Left forelimb (tissue), 1 donor: Measurements from ENCODE around the gene UTF1.
"Not testable (repeated sequence)": the region's sequence is repeated elsewhere in the genome, so short reads cannot be mapped to it uniquely, and the experiment has no call there.

Experiments
- DNase-seq: peaks from one replicate; pipeline ENCODE4 v3.0.0-alpha.2; 2018; ENCODE audit warnings: low spot score

Gene UTF1

DNA sequence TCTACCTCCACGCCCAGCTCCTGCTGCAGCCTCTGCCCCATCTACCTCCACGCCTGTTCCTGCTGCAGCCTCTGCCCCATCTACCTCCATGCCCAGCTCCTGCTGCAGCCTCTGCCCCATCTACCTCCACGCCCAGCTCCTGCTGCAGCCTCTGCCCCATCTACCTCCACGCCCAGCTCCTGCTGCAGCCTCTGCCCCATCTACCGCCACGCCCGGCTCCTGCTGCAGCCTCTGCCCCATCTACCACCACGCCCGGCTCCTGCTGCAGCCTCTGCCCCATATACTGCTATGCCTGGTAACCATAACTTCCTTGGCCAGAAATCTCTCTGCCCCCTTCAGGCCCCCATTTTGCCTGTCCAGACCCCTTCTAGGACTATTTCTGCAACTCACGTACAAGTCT lies 35.0 kb downstream of the UTF1 start:
- not testable (repeated sequence) for DNase-seq

DNA sequence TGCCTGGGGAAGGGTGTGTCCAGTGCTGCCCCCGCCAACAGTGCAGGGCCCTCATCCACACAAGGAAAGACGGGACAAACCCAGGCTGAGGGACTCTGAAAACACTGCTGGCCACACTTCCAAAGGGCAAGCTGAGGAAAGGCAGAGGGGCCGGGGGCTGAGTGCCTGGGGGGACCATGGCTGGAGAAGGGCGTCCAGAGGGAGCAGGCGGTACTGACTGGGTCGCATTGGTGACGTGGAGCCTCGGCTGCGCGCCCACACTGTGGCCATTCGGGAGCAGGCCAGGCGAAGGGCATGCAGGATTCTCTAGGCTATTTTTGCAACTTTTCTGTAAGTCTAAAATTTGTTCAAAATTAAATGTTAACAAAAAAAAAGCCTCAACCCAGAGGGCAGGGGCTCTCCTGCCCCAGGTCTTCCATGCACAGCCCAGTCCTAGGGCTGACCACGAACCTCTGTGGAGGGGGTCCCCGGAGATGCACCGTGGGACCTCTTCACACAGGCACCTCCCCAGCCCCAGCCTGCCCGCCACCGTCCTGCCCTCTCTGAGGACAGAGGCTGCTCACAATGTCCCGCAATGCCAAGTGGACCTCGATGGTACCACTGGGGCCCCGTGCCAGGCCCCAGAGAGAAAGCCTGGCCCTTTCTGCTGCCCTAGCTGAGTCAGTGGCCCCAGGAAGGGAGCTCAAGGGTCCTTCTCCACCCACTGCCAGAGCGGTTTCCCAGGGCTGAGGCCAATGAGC lies 36.2 kb downstream of the UTF1 start:
- DNase-seq: no peak

DNA sequence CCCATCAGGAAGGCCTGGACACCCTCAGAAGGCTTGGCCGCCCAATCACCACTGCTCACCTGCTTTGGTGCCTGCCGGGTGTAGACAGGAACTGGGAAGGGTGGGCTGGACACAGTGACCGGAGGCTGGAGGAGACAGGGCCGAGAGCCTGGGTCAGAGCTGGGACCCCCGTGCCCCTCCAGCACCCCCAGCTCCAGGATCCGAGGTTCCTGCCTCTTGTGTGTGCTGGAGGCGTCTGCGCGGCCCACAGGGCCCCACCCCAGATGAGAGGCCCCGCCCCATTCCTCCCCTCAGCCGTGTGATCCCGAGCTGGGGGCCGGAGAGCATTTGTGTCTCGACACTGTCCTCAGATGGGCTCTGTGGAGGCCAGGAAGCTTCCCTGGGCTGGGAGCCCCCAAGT lies 37.3 kb downstream of the UTF1 start:
- DNase-seq: no peak

DNA sequence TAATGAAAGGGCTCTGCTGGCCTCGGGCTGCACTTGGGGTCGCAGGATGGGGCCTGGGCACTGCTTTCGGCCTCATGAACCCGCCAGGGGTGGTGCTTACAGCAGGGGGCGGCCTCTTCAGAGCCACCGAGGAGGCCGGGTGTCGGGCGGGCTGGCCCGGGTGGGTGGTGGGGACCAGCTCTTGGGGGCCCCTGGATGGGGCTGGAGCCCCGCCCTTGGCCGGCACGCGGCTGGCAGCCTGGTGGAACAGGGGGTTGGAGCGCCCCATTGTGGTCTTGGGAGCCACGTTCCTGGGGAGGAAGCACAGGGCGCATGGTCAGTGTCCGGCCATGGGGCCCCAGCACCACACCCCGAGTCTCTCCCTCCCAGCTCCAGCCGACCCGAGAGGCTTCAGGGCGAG lies 37.8 kb downstream of the UTF1 start:
- DNase-seq: no peak

DNA sequence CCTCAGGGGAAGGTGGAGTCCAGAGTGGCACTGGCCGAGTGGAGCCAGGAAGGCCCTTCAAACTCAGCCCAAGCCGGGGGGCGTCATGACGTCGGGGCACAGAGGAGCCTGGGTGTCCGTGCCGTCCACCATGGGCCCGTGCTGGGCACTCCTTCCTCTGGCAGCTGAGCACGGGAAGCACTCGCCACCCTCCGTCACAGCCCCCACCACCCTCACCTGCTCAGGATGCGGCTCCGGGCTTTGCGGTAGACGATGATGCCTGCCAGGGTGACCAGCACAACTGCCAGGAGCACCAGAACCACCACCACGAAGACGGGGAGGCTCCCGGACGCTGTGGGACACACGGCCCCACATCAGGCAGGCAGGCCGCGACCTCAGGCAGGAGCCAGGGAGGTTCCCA lies 38.5 kb downstream of the UTF1 start:
- no peak for DNase-seq

DNA sequence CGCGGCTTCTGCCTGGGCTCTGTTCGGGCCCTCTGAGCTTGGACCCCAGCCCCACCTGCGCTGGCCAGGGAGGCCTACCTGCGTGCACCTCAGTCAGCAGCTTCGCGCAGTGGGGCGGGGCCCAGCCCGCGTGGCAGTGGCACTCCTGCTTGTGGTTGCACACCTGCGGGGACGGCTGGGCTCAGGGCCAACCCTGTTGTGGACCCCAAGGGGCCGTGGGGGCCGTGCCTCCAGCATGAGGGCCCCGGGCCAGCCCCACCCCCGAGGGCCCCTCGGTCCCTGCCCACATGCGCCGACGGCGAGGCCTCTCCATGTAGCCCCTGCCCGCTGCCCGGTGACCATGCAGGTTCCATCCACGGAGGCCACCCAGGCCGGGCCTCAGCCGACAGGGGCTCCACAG lies 39.4 kb downstream of the UTF1 start:
- DNase-seq: no peak

DNA sequence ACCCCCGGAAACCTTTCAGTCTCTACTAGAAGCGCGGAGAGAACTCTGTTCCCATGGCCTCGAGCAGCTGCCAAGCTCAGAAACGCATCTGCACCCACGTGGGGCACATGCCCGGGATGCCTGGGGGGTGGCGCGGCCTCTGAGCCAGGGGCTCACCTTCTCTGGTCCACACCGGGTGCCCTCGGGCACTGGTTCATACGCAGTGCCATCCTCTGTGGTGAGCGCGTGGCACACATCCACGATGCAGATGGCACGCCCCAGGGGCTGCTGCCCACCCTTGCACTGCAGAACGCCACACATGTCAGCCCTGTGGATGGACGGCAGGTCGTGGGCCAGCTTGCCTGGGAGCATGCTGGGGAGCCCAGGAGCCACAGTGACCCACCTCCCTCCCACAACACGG lies 40.2 kb downstream of the UTF1 start:
- DNase-seq: no peak

DNA sequence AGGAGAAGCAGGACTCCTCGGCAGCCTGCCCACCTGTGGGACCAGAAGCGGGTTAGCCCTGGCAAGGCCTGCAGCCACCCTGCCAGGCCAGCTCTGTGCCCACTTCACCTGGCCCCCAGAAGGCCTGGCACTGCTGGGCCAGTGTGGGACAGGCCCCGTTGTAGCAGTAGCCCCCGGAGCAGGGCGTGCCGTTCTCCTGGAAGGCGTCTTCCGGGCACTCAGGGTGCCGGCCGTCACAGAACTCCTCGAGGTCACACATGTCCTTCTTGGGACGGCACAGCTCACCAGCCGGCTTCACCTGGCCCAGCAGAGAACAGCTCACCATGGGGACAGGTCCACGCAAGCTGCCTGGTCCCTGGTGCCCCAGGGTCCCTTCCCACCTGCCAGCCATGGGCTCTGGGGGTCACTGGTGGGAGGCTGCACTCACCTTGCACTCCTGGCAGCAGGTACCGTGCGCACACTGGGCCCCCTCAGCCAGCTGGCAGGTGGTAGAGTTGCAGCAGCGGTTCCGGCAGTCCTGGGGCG lies 40.8 kb downstream of the UTF1 start:
- DNase-seq: no peak

DNA sequence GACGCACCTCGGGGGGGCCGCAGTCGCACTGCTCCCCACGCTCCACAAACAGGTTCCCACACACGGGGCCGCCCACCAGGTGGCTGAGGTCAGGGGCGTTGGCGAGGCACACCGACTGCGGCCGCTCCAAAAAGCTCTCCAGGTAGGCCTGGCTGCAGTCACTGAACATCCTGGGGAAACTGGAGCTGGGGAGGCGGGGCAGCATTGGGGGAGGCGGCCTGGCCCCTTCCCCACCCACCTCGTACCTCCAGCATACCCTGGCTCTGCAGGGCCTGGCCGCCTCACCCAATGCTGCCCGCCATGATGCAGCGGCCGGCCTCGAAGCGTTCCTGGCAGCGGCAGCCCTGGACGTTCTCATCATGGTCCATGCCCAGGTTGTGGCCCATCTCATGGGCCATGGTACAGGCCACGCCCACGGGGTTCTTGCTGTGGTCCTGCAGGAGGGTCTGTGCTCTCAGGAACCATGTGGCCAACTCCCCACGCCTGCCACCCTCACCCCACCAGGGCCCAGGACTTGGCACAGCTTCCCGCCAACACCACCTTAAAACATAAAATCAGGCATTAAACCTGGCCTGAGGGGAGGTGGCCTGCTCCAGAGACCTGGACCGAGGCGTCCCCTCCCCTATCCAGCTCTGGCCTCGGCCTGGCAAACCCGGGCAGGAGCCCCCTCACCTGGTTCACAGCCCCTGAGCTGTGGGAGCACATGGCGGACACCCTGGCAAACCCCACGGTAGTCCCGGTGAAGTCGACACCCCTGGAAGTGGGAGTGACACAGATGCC lies 41.7 kb downstream of the UTF1 start:
- DNase-seq: no peak

DNA sequence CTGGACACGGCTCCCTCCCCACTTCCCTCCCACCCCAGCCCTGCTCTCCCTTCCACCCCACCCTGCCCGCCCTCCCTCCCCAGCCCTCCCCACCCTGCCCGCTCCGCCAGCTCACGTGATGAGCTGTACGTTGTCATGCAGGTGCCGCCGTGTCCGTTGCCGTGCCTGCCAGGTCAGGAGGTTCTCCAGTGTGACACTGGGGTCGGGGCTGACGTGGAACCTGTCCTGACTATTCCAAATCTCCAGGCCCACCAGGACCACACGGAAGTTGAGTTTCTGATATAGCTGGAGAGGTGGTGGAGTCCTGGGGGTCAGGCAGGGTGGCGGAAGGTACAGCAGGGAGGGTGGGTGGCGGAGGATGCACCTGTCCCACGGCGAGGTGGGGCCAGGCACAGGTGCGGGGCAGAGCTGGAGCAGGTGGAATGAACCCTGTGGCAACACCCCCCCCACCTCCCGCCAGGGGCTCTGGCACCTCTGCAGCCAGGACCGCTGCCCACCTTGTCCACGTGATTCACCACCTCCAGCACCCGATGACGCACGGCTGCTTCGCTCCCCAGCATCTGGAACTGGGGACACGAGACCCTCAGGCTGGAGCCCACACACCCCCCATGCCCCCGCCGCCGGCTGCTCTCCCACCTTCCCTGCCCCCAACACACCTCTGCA lies 42.4 kb downstream of the UTF1 start:
- no peak for DNase-seq

DNA sequence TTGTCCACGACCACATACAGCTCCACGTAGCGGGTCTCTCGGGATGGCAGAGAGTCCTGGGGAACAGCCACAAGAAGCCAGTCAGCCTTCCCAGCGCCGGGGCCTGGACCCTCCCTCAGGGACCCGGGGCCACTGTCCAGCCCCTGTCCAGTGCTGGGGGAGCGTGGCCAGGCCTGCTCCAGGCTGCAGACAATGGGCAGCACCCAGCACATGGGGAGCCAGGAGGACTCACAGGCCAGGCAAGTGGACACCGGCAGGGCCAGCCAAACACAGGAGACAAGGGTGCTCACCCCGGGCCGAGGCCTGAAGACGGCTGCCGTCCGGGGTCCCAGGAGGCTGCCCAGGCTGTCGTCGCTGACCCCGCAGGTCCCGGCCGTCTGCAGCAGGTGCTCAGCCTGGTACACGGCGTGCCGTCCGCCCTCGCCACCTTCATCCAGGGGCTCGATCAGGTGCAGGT lies 43.0 kb downstream of the UTF1 start:
- DNase-seq: no peak

DNA sequence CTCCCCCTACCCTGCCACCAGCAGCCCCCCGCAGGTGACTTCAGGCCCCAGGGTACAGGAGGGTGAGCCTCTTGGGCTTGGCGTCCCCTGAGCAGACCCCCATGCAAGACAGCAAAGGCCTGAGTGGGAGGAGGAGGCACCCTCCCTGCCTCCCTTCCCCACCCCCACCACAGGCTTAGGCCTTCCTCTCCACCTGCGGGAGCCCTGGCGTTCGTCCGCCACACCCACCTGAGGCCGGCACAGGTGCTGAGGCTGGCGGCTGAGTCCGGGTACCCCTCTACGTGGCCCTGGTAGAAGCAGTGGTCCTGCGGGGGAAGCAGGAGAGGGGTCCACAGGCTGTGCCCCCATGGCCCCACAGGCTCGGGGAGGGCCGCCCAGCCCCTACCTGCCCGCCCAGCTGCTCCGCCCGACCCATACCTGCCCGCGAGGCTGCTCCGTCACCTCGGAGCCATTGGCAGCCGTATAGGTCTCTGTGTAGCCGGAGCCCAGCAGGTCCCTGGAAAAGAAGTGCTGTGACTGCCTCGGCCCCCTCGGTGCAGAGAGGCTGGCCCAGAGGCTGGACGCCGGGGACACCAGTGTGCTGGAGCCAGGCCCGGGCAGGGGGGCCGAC lies 43.6 kb downstream of the UTF1 start:
- DNase-seq: no peak

DNA sequence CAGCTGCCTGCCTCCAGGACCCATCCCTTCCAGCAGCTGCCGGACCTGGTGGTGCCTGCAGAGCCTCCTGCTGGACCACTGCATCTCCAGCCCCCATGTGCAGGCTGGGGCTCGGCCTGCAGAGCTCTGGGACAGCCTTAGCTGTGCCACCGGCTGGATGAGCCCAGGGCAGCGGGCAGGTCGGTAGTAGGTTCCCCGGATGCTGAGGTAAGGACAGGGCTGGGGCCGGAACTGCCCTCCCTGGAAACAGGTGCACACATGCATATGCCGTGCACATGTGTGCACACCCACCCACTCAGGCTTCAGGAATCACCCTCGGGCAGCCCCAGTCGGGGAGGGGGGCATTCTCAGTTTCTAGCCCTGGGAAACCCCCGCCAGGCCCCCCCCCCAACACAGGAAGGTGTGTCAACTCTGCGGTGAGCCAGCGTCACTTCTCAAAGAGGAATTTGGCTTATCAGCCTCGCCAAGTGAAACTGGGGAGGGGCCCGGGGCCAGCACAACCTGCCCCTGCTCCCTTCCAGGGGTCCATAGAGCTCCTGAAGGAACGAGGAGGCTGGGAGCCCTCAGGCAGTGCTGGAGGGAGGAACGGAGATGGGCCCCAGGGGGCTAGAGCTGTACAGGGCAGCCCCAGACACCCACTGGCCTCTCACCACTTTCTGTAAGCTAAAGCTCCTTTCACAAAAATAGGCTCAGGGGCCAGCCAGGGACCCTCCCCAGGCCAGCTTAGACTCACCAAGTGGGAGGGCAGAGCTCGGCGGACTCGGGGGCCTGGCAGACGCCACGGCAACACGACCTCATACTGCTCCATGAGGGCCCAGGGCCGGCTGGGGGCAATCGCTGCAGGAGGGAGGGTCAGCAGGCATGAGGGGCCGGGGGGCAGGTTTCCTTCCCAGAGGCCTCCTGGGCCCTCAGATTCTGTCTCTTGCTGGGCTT lies 45.0 kb downstream of the UTF1 start:
- DNase-seq: no peak

DNA sequence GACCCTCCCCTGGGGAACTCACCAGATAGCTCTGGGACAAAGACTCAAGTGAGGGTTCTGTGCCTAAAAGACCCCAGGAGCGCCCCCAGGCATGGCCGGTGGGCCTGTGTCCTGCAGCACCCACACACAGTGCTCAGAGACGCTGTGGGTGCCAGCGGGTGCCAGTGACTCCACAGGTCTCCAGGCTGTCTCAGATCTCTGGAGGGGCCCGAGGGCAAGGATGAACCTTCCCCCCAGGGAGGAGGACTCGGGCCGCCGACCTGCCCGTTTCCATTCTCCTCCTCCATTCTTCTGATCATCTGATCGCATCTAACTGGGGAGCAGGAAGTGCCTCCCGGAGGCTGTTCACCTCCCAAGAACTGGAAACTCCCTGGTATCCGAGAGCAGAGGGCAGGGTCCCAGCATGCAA lies 45.7 kb downstream of the UTF1 start:
- no peak for DNase-seq

DNA sequence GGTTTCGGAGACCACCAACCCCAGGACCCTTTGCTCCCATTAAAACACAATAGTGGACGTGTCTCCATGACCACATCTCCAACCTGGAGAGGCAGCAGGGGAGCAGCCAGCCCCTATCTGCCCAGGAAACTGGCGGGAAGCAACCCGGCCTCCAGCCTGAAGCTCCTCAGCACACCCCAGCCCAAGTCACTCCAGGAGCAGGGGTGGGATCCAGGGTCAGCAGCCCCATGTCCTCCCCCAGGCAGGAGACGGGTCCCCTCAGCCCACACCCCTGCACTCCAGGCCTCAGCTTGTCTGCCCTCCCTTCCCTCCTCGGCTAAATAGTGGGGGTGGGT lies 46.0 kb downstream of the UTF1 start:
- no peak for DNase-seq

DNA sequence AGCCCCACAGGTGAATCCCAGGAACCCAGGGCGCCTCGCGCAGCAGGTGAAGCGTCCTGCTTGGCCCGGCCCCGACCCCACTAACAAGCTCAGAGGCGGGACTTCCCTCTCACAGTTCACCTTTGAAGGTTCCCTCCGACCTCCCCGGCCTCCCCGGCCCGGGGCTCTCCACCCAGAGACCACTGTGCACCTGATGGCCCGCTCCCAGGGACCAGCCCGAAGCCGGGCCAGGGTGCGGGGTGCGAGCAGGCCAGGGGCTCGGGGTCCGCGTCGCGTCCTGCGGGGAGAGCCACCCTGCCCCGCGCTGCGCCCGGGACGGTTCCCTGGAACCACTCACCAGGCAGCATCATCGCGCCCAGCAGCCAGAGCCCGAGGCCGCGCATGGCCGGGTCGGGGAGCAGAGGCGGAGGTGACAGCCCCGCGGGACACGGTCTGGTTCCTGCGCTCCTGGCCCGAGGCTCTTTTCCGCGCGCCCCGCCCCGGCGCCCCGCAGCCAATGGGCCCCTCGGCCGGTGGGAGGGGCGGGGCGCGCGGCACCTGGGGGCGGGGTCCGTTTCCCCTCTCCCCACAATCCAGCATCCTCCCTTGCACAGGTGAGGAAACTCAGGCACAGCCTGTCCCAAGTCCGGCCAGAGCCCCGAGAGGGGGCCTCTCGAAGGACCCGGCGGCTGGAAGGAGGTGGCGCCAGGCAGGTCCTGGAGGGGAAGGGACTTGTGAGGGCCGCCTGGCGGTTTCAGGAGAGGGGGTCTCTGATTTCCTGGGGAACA lies 46.6 kb downstream of the UTF1 start, which contains the start of gene ADAM8:
Gene ADAM8, minus strand, starts transcription at position 434 of the 767 bp plus-strand sequence. Its CDS starts 51 bp downstream, at position 383.
- no peak for DNase-seq

DNA sequence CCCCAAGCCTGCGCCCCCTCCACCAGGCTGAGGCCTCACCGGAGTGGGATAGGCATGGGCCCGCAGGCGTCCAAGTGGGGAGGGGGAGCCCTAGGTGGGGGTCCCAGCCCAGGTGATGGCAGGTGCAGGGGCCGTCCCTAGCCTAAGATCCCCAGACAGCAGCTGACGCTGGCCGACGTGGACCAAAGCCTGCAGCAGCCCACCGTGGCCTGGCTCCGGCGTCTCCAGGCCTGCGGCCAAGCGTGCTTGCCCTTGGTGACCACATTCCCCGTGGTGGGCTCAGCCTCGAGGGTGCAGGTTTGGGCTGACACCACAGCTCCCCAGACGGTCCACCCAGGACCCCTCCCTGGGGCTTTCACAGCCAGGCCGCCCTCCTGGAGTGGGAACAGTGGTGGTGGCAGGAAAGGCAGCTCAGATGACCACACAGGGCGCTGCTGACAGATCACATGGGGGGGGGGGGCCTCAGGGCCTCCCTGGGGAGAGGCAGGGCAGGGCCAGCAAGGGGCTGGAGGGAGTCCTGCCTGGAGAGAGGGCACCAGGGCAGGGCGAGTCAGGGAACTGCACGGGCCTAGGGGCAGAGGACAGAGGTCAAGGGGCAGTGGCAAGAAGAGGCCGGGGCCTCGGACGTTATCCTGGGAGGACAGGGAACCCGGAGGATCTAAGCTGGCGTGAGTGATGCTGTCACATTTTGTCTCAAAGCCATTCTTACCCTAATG lies 47.4 kb downstream of the UTF1 start:
- DNase-seq: no peak

DNA sequence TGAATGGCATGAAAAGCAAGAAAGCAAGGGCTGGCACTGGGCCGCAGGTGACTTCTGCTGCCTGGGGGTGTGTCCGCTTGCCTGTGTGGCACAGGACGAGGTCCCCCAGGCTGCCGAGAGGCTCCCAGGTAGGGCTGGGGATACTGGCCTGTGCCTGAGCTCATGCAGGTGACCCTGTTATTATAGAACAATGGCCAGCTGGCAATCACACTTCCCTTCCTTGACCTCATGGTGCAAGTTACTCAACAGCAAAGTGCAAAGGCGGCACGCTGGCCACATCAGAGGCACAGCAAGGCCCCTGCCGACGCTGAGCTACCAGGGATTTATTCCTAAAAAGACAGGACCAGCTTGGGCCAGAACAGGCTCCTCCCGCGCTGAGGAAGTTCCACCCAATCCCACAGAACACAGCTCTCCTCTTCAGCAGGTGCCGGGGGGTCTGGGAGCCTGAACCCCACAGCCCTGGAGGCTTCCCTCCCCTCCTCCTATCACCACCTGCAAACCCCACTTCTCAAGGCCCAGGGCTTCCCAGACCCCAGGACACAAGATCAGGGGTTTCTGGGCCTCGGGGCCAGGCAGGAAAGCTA lies 48.1 kb downstream of the UTF1 start:
- no peak for DNase-seq

DNA sequence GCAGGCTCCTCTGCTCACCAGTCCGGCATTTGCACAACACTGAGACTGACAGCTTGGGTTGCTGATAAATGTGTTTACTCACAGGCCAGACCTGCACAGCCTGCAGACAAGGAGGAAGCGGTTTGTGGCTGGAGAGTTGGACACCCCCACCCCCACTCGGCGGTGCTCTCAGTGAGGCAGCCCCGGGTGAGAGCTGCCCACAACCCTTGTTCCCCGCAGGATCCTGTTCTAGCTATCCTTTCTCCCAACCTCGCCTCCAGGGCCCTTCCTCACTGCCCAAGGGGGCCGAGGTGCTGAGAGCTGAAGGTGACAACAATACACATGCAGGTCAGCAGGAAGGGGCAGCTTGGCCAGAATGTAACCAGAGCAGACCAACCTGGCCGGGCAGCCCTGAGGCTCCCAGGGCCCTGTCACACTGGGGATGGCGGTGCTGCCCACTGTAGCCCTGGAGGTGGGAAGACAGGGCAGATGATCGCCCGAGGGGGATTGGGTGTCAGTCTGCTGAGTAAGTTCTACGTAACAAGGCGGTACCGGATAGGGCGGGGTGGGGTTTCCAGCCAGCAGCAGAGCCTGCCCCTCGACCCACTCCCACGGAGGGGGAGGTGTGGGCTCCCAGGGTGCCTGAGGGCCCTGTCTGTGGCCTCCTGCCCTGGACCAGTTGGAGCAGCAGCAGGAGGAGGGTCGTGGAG lies 48.7 kb downstream of the UTF1 start:
- no peak for DNase-seq
